PC-3 (cell line): ENCODE data around the gene TAAR6. TPM values are rescaled to one million over a fixed set of nuclear protein-coding genes. Genes with fewer than 3 reads are reported as not detected.
"Not testable (repeated sequence)": the region's sequence is repeated elsewhere in the genome, so short reads cannot be mapped to it uniquely, and the experiment has no call there.

ENCODE experiments used
- ATAC-seq: fragments of 200-7000 bp; cut with Tn5 transposase; 2 replicates; pipeline ENCODE4 v1.9.1; 2020; ENCODE audit warnings: mild to moderate bottlenecking, moderate library complexity
- BruUV-seq: library from RNA; stranded (reverse); fragments of 400-500 nt; replicated peaks from 2 replicates; lab custom pipeline; 2021; lab: Mats Ljungman, UMichigan
- CTCF ChIA-PET: fragments of 300-600 bp; sonication (Branson Sonifier 250); formaldehyde crosslinking; loops from one replicate; lab custom pipeline; 2022; ENCODE audit warnings: antibody characterized with exemption; lab: Charles Lee
- POLR2A ChIA-PET: fragments of 300-600 bp; sonication (Branson Sonifier 250); formaldehyde crosslinking; loops from one replicate; lab custom pipeline; 2022; ENCODE audit warnings: antibody characterized with exemption; ENCODE audit not compliant: unreplicated experiment; lab: Charles Lee
- DNase-seq: peaks from one replicate; pipeline ENCODE4 v3.0.0-alpha.2; 2015
- H2AFZ ChIP-seq: fragments of 300-600 bp; sonication (generic); 2 replicates; pipeline ENCODE4 v1.6.0; 2016; ENCODE audit warnings: antibody characterized with exemption, low read length
- H3F3A ChIP-seq: fragments of 300-600 bp; sonication (generic); one replicate; pipeline ENCODE4 v1.6.0; 2017; ENCODE audit warnings: antibody characterized with exemption, low read length, control low read depth, mild to moderate bottlenecking; ENCODE audit not compliant: unreplicated experiment
- H3K27ac ChIP-seq: fragments of 300-600 bp; sonication (generic); 2 replicates; pipeline ENCODE4 v1.5.1; 2016; ENCODE audit warnings: mild to moderate bottlenecking, low read length
- H3K27me3 ChIP-seq: fragments of 300-600 bp; sonication (generic); 2 replicates; pipeline ENCODE4 v1.6.1; 2016; ENCODE audit warnings: low read length, mixed read lengths
- H3K36me3 ChIP-seq: fragments of 300-600 bp; sonication (generic); 2 replicates; pipeline ENCODE4 v1.6.1; 2016; ENCODE audit warnings: low read depth, mixed run types, low read length, mixed read lengths
- H3K4me1 ChIP-seq: fragments of 300-600 bp; sonication (generic); 2 replicates; pipeline ENCODE4 v1.5.1; 2016; ENCODE audit warnings: low read length; ENCODE audit not compliant: insufficient read depth
- H3K4me2 ChIP-seq: fragments of 300-600 bp; sonication (generic); 2 replicates; pipeline ENCODE4 v1.6.0; 2016; ENCODE audit warnings: low read length
- H3K4me3 ChIP-seq: fragments of 300-600 bp; sonication (generic); 2 replicates; pipeline ENCODE4 v1.5.1; 2016; ENCODE audit warnings: mild to moderate bottlenecking, low read length, mixed read lengths
- H3K79me2 ChIP-seq: fragments of 300-600 bp; sonication (generic); 2 replicates; pipeline ENCODE4 v1.6.1; 2017; ENCODE audit warnings: low read length, mixed read lengths
- H3K9ac ChIP-seq: fragments of 300-600 bp; sonication (generic); 2 replicates; pipeline ENCODE4 v1.6.0; 2016; ENCODE audit warnings: mild to moderate bottlenecking, low read length
- H3K9me2 ChIP-seq: fragments of 300-600 bp; sonication (generic); replicated peaks from 2 replicates; pipeline ENCODE4 v1.6.1; 2016; ENCODE audit warnings: mixed run types, low read length, mixed read lengths
- H3K9me3 ChIP-seq: fragments of 300-600 bp; sonication (generic); 2 replicates; pipeline ENCODE4 v1.6.1; 2016; ENCODE audit warnings: low read length, mixed read lengths
- H4K20me1 ChIP-seq: fragments of 300-600 bp; sonication (generic); 2 replicates; pipeline ENCODE4 v1.6.1; 2016; ENCODE audit warnings: low read length, mixed read lengths
- EZH2 ChIP-seq: fragments of 300-600 bp; sonication (generic); IDR thresholded peaks from one replicate; pipeline ENCODE4 v1.6.1; 2017; ENCODE audit warnings: antibody characterized with exemption, mild to moderate bottlenecking, low read length; ENCODE audit not compliant: unreplicated experiment
- EZH2phosphoT487 ChIP-seq: fragments of 300-600 bp; sonication (generic); IDR thresholded peaks from 2 replicates; pipeline ENCODE4 v1.6.1; 2018; ENCODE audit warnings: mild to moderate bottlenecking, antibody characterized with exemption, low read length, borderline replicate concordance
- intact Hi-C: fragments of 100-400 bp; cut with micrococcal nuclease; formaldehyde crosslinking; loops from 2 replicates; pipeline ENCODE4 v1.9.0; 2023
- total RNA-seq: library from RNA; depleted of rRNA; stranded (reverse); fragments of >200 nt; gene quantifications from 2 replicates; pipeline ENCODE4 v1.2.3, GENCODE V29; 2014
- TF ChIP-seq, protein P1 (sequence below): fragments of 300-600 bp; sonication (generic); conservative IDR thresholded peaks from 2 replicates; pipeline ENCODE4 v1.5.1; 2017; ENCODE audit warnings: antibody characterized with exemption, low read depth, mild to moderate bottlenecking, low read length

Gene TAAR6
- total RNA-seq, 1 experiment from 2014 or later, result not detected

DNA sequence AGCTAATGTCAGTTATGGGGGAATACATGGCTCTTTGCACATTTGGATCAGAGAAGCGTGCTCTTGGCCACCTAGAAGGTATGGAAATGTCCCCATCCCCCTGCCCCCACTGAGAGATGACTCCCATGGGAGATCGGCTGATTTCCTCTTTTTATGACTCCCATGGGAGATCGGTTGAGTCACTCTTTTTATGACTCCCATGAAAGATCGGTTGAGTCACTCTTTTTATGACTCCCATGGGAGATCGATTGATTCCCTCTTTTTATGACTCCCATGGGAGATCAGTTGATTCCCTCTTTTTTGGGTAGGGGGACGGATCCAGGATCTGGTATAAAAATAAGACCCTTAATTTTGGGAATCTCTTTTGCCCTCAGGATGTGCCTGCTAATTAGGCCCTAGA is 42.3 kb upstream of the TAAR6 start:
- intact Hi-C loops, result loop anchor here (10.0 kb wide), 1 partner anchor 267 kb away; the partner anchor contains the start of gene SLC18B1
- peak overlapping the region; percentile 60 for H3K4me2 ChIP-seq
- peak overlapping the region; percentile 52 for H3K9ac ChIP-seq
- no peaks in the 10 kb centered on the region for H3K79me2 ChIP-seq
- peak; percentile 91 for DNase-seq
- CTCF ChIA-PET, result no interaction called here
- peaks cover 40% of the 10 kb centered on the region for H3K4me1 ChIP-seq
- no peaks in the 10 kb centered on the region for H4K20me1 ChIP-seq
- H3K36me3 ChIP-seq, result no peaks in the 10 kb centered on the region
- no peaks in the 10 kb centered on the region for H3K9me3 ChIP-seq
- H3K4me3 ChIP-seq, result no peak overlapping the region; the same call in 1 of the 2 replicates
- peak overlapping the region; percentile 51 for H3K27ac ChIP-seq
- no peaks in the 10 kb centered on the region for H3K9me2 ChIP-seq
- no TSS peak for BruUV-seq
- peak; percentile 69 for ATAC-seq
- TF ChIP-seq EZH2, result no peak
- TF ChIP-seq, protein P1, sequence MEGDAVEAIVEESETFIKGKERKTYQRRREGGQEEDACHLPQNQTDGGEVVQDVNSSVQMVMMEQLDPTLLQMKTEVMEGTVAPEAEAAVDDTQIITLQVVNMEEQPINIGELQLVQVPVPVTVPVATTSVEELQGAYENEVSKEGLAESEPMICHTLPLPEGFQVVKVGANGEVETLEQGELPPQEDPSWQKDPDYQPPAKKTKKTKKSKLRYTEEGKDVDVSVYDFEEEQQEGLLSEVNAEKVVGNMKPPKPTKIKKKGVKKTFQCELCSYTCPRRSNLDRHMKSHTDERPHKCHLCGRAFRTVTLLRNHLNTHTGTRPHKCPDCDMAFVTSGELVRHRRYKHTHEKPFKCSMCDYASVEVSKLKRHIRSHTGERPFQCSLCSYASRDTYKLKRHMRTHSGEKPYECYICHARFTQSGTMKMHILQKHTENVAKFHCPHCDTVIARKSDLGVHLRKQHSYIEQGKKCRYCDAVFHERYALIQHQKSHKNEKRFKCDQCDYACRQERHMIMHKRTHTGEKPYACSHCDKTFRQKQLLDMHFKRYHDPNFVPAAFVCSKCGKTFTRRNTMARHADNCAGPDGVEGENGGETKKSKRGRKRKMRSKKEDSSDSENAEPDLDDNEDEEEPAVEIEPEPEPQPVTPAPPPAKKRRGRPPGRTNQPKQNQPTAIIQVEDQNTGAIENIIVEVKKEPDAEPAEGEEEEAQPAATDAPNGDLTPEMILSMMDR, result no peak
- no peak for TF ChIP-seq EZH2phosphoT487
- no peaks in the 10 kb centered on the region for H3F3A ChIP-seq
- peak overlapping the region; percentile 35; the same call in 1 of the 2 replicates for H2AFZ ChIP-seq
- H3K27me3 ChIP-seq, result no peaks in the 10 kb centered on the region
- POLR2A ChIA-PET, result no interaction called here

DNA sequence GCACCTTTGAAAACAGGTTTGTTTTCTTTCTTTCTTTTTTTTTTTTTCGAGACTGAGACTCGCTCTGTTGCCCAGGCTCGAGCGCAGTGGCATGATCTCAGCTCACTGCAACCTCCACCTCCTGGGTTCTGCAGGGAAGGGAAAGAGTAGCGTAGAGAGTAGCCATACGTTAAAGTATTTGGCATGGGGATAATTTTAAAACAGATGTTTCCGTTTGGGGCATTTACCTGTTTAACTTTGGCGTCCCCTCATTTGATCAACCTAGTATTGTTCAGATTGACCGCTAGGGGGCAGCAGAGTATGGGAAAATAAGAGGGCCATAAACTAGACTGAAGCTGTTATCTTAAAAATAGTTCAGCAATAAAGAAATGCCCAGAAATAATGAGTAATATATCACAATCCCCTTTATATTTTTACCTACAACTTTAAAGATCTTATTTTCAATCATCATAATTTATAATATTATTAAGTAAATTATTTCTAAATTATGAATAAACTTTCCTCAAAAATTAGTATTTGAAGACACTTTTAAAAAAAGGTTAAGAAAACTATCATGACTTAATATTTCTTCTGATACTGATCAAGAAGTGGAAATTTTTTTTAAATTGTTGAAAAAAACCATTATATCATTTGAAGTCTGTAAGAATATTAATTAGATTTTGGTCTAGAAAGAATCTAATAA is 39.7 kb upstream of the TAAR6 start:
- H3K9ac ChIP-seq, result peak overlapping the region; percentile 66
- H3K4me1 ChIP-seq, result peaks cover 26% of the 10 kb centered on the region
- peak overlapping the region; percentile 92 for H3K4me2 ChIP-seq
- no peaks in the 10 kb centered on the region for H3K36me3 ChIP-seq
- no peak overlapping the region for H3K27ac ChIP-seq
- H3K79me2 ChIP-seq, result no peaks in the 10 kb centered on the region
- H3K27me3 ChIP-seq, result no peaks in the 10 kb centered on the region
- ATAC-seq, result peak; percentile 75
- no peaks in the 10 kb centered on the region for H4K20me1 ChIP-seq
- TF ChIP-seq, protein P1, result peak; percentile 69
- TF ChIP-seq EZH2, result no peak
- TF ChIP-seq EZH2phosphoT487, result no peak
- ChIA-PET POLR2A (interaction anchor here (0.6 kb wide), 1 partner anchor 91 kb away, joined by 3 read pairs; no protein-coding TSS in a partner anchor), CTCF (interaction anchor here (0.8 to 1.1 kb wide), 2 partner anchors 185 to 234 kb away, joined by 3 to 11 read pairs; no protein-coding TSS in a partner anchor)
- no peaks in the 10 kb centered on the region for H3F3A ChIP-seq
- BruUV-seq, result no TSS peak
- intact Hi-C loops, result loop anchor here (1.0 kb wide), 5 partner anchors 83 to 238 kb away; no protein-coding TSS in a partner anchor
- peak overlapping the region; percentile 89 for H2AFZ ChIP-seq
- no peaks in the 10 kb centered on the region for H3K9me2 ChIP-seq
- H3K9me3 ChIP-seq, result no peaks in the 10 kb centered on the region
- peak overlapping the region; percentile 66 for H3K4me3 ChIP-seq
- peak; percentile 70 for DNase-seq

DNA sequence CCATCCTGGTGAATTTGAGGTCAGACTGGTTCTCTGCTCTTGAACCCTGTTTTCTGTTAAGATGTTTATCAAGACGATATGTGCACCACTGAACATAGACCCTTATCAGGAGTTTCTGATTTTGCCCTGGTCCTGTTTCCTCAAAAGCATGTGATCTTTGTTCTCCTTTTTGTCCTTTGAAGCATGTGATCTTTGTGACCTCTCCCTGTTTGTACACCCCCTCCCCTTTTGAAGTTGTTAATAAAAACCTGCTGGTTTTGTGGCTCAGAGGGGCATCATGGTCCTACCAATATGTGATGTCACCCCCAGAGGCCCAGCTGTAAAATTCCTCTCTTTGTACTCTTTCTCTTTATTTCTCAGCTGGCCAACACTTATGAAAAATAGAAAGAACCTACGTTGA is 35.6 kb upstream of the TAAR6 start:
- H3K9me3 ChIP-seq, H3K9me2 ChIP-seq, H4K20me1 ChIP-seq, H3K27me3 ChIP-seq, H2AFZ ChIP-seq, H3K4me1 ChIP-seq, DNase-seq, H3K9ac ChIP-seq, POLR2A ChIA-PET, ATAC-seq, H3K79me2 ChIP-seq, BruUV-seq, H3K36me3 ChIP-seq, H3K27ac ChIP-seq, H3K4me3 ChIP-seq, intact Hi-C loops, H3F3A ChIP-seq, H3K4me2 ChIP-seq, CTCF ChIA-PET: not testable (repeated sequence)
